Stimulated activated CD8-positive, alpha-beta memory T cell treated with anti-CD3 and anti-CD28 coated beads, Interleukin-2, amount 100 ng/mL, for 48 hours (primary cell): ENCODE measurements around the gene PEAK1.

Experiments used
- DNase-seq, 2 donors: peaks; one replicate each; pipeline ENCODE4 v3.0.0-alpha.2; 2020; ENCODE audit warnings: low read depth in 2 of 2

Gene PEAK1

DNA sequence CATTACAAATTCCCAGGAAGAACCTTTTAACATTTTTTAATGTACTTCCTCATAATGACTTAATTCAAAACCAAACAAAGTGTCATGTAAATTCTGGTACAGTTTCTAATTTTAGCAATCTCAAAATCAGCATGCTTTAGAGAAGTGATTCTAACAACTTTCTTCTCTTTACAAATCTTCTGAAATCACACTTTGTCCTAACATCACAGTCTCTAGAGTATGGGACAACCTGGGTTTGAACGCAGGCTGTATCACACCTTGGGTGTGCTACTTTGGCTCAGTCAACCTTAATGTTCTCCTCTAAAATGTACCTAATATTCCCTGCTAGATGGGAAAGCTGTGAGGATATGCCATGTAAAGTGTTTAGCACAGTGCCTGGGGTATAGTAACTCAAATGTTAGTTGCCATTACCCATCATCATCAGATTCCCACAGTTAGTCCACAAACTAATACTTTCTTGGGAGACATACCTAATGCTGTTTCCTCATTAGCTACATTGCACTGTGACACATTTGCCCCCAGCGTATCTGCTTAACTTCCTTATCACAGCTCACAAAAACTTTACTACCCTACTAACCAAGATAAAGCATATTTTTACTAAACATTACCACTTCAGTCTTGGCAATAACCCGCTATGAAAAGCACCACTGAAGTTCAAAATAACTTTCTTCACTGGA, 352.1 kb downstream of the PEAK1 start:
- no peak for DNase-seq

GRCh38 chr15:77066971-77067690, 352.8 kb downstream of the PEAK1 start:
- DNase-seq = no peak

GRCh38 chr15:77064539-77065308, 355.2 kb downstream of the PEAK1 start:
- DNase-seq = no peak

- DNase-seq = no peak
Observed at GRCh38 chr15:77064063-77064462, 355.8 kb downstream of the PEAK1 start.

DNA sequence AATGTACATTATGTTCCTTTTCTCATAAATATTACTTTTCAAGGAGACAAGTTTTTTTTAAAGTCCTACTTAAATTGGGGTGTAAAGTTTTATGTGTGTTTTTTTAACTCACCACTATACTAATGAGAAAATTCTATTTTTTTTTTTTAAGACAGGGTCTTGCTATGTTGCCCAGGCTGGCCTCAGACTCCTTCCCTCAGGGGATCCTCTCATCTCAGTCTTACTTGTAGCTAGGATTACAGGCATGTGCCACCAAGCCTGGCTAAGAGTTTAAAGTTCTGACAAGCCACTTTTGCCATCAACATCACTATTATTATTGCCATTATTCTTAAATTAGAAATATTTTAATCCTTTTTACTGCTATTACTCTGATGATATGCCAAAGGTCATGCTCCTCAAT, 356.7 kb downstream of the PEAK1 start:
- DNase-seq = no peak

DNA sequence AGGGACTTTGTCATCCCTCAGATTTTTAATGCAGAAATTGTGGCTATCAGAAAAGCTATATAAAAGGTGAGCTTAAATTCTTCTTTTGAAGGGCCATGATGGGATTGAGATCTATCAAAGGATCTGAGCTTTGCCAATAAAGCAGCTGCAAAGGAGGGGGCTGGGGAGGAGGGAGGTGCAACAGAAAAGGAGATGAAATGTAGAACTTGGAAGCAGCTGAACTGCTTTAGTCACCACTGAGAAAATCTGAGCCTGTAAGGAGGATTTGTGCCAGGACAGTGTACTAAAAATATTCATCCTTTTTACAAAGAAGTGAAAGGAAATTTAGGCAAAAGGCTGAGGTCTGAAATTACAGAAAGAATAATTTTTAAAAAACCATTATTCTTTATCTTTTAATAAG, 359.4 kb downstream of the PEAK1 start:
- no peak for DNase-seq

DNA sequence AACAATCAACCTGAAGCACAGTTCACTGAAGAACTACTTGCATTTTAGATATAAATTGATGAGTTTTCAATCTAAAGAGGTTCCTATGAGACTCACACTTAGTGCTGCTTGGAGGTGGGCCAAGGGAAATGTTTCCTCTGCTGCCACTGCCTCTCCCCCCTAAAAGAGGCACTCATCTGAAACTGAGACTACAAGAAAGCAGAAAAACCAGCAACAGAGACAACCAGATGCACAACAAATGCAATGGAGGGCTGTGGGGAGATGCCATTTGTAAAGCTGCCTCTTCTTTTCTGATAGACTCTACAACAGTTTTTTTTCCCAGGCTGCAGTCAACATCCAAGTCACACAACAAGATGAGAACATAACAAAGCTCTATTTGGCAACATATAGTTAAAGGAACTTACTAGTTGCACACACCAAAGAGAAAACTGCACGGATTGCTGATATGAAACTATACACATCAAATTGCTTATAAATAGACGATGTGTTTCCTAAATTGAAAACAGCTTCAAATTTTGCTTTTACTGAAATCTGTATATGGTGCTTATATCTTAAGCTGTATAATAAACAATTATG, 360.0 kb downstream of the PEAK1 start:
- DNase-seq = no peak

GRCh38 chr15:77058468-77058867, 361.4 kb downstream of the PEAK1 start:
- DNase-seq = no peak

GRCh38 chr15:77057685-77058084, 362.2 kb downstream of the PEAK1 start:
- no peak for DNase-seq

GRCh38 chr15:77057072-77057471, 362.8 kb downstream of the PEAK1 start:
- DNase-seq = no peak

DNA sequence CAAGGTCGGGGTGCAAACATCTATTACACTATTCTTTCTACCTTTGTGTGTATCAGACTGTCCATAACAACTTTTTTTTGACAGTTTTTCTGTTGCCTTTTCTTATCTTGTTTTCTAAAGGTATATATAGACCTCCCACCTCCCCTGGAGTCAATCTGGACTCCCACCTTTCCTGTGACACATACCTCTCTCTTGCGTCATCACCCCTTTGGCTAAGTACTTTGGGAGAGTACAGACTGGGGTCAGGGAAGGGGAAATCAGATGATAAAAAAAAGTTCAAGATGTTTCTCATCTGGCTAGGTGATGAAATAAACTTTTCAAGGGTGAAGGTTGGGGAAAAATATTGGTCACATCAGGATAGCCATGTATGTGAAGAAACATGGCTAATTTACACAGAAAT, 366.2 kb downstream of the PEAK1 start:
- no peak for DNase-seq

DNA sequence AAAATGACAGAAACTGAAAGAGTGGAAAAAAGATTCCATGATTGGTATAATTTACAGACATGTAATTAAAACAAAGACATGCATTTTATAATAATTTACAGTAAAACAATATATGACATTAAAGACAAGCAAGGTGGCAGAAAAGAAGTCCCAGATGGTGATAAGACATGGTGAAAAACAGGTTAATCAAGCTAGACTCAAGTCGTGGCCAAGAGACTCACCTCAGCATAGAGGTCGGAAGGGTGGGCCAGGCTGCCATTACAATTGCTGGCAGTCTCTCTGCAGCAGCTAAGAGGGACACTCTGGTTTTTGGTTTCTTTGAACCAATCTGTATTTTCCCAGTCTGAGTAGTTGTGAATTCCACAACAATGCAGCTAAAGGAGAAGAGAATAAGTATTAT, 367.3 kb downstream of the PEAK1 start:
- DNase-seq = no peak
